Right hindlimb (tissue), 1 donor: ENCODE results near the gene FAM156B.
"Not testable (repeated sequence)": the region's sequence is repeated elsewhere in the genome, so short reads cannot be mapped to it uniquely, and the experiment has no call there.

Source experiments
- DNase-seq: peaks from one replicate; pipeline ENCODE4 v3.0.0-alpha.2; 2018

FAM156B gene

GRCh38 chrX:52930214-52930613 lies 33.1 kb downstream of the FAM156B start:
- not testable (repeated sequence) for DNase-seq

DNA sequence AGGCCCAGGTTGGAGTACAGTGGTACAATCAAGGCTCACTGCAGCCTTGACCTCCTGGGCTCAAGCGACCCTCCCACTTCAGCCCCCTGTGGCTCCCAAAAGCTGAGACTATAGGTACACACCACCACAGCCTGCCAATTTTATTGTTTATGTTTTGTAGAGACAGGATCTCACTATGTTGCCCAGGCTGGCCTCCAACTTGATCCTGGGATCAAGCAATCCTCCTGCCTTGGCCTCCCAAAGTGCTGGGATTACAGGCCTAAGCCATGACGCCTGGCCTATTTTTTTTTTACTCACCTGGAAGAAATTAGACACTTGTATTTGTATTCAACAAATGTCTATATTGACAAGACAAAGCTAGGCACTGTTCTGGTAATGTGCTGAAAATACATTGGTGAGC lies 36.1 kb downstream of the FAM156B start:
- no peak for DNase-seq

- DNase-seq = no peak
These were observed 37.0 kb downstream of the FAM156B start for GRCh38 chrX:52933976-52934703.

GRCh38 chrX:52934704-52935469 lies 37.8 kb downstream of the FAM156B start:
- peak; percentile 94 for DNase-seq

- not testable (repeated sequence) for DNase-seq
These were observed 38.3 kb downstream of the FAM156B start for GRCh38 chrX:52935470-52935784.

- DNase-seq = not testable (repeated sequence)
These were observed 43.6 kb downstream of the FAM156B start for GRCh38 chrX:52940704-52941103.

GRCh38 chrX:52941728-52942127 lies 44.6 kb downstream of the FAM156B start:
- not testable (repeated sequence) for DNase-seq

DNA sequence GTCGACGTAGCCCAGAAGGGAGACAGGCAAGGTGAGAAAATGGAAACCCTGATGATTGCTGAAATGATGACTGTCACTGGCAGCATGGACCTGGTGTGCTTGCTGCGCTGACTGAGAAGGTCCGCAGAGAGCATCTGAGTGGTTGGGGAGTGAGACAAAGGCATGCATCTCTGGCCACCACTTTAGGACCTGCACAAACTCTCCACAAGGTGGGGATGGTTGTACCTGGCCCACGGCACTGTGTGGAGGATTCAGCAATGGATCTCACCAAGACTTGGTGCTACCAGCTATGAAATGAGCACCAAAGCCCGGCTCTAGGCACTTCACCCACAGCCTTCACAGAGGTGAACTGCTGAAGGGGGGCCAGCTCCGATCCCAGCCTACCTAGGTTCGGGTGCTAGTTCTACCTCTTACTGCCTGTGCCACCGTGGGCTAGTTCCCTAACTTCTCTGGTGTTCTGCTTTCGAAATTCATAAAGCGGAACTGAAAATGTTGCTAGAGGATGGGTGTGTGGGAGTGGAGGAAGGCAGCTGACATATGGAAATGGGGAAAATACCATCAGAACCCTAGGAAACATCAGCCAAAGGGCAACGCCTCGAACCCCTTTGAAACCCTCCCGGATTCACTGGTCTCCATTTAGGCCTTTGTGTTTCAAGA lies 48.8 kb downstream of the FAM156B start:
- DNase-seq = not testable (repeated sequence)

- not testable (repeated sequence) for DNase-seq
These were observed 50.4 kb downstream of the FAM156B start for GRCh38 chrX:52947501-52947900.

- not testable (repeated sequence) for DNase-seq
These were observed 51.1 kb downstream of the FAM156B start for GRCh38 chrX:52948265-52948664.

- not testable (repeated sequence) for DNase-seq
These were observed 52.2 kb downstream of the FAM156B start for GRCh38 chrX:52949325-52949724.

DNA sequence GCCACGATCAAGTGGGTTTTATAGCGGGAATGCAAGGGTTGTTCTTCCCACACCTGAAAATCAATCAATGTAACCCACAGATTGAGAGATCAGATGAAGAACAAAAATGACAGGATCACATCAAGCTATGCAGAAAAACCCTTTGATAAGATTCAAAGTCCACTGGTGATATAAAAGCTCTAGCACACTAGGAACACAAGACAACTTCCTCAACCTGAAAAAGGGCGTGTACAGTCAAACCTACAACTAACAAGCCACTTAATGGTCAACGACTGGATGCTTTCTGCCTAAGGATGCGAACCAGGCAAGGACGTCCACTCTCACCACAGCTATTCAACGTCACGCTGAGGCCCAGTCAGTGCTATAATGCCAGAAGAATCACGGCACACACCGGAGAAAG lies 52.8 kb downstream of the FAM156B start:
- DNase-seq = not testable (repeated sequence)
